Spleen (tissue), 11 donors: ENCODE results near the gene DKK3. TPM values are rescaled to one million over a fixed set of nuclear protein-coding genes. Genes with fewer than 3 reads are reported as not detected.

Experiments used
- DNase-seq: peaks from one replicate; pipeline ENCODE4 v3.0.0-alpha.2; 2020
- H3K27ac ChIP-seq, 8 donors: fragments of 200-600 bp; sonication (generic) in 7 of 8; 1 replicate in 4 of 8; 2 replicates in 4 of 8; pipeline versions ENCODE4 v1.5.0 to v1.8.0; 2016 to 2021; ENCODE audit warnings: inconsistent platforms in 4 of 8, mild to moderate bottlenecking in 4 of 8, moderate library complexity in 1 of 8
- H3K27me3 ChIP-seq, 7 donors: fragments of 200-600 bp; sonication (generic) in 6 of 7; replicated peaks in 1 of 7; 1 replicate in 4 of 7; 2 replicates in 3 of 7; pipeline versions ENCODE4 v1.5.0 to v1.8.0; 2016 to 2021; ENCODE audit warnings: inconsistent platforms in 3 of 7, mild to moderate bottlenecking in 1 of 7
- H3K36me3 ChIP-seq, 6 donors: fragments of 200-600 bp; sonication (generic) in 5 of 6; 1 replicate in 4 of 6; 2 replicates in 2 of 6; pipeline versions ENCODE4 v1.5.0 to v1.8.0; 2016 to 2021; ENCODE audit warnings: inconsistent platforms in 2 of 6
- H3K4me1 ChIP-seq, 6 donors: fragments of 200-600 bp; sonication (generic) in 5 of 6; 1 replicate in 3 of 6; 2 replicates in 3 of 6; pipeline versions ENCODE4 v1.5.0 to v1.8.0; 2016 to 2021; ENCODE audit warnings: inconsistent platforms in 3 of 6
- H3K4me3 ChIP-seq, 8 donors: fragments of 200-600 bp; sonication (generic) in 7 of 8; 1 replicate in 4 of 8; 2 replicates in 4 of 8; pipeline versions ENCODE4 v1.5.0 to v1.8.0; 2016 to 2021; ENCODE audit warnings: inconsistent platforms in 4 of 8, mild to moderate bottlenecking in 4 of 8, moderate library complexity in 2 of 8
- H3K9me3 ChIP-seq, 8 donors: fragments of 200-600 bp; sonication (generic) in 7 of 8; 1 replicate in 4 of 8; 2 replicates in 4 of 8; pipeline versions ENCODE4 v1.5.0 to v1.8.0; 2016 to 2021; ENCODE audit warnings: inconsistent platforms in 4 of 8
- POLR2A ChIP-seq, 3 donors: fragments of 450-650 bp; IDR thresholded peaks; one replicate each; pipeline ENCODE4 v1.5.1; 2017; ENCODE audit warnings: antibody characterized with exemption in 3 of 3, mild to moderate bottlenecking in 1 of 3
- POLR2AphosphoS5 ChIP-seq, 3 donors: sonication (generic); formaldehyde crosslinking; IDR thresholded peaks; one replicate each; pipeline ENCODE4 v1.5.1; 2017; ENCODE audit warnings: antibody characterized with exemption in 3 of 3
- WGBS, 5 donors: extraction: QIAGEN DNeasy Blood & Tissue Kit in 3 of 5; methylation state at CpG; one replicate each; pipeline versions ENCODE4 v1.1.5 to v1.1.7; 2013 to 2018; 5-methylcytosine and 5-hydroxymethylcytosine counted together
- intact Hi-C: fragments of 100-400 bp; cut with DNase I; formaldehyde crosslinking; loops from one replicate; pipeline ENCODE4 v1.15.0; 2023; ENCODE audit warnings: low total_unique reads
- polyA plus RNA-seq, 3 donors: library from polyadenylated mRNA; stranded (reverse); fragments of 200-250 nt; gene quantifications; one replicate each; pipeline ENCODE4 v1.2.1, GENCODE V29; 2013
- total RNA-seq, 7 donors: library from RNA; depleted of rRNA in 3 of 7; stranded (reverse); fragments of >200 nt in 3 of 7; fragmentation: NEBNext Ultra II Directional in 4 of 7; extraction: Animal tissue kit (Norgen Biotek cat#: 25700) in 4 of 7; gene quantifications; one replicate each; pipeline versions ENCODE4 v1.1.0 to v1.2.1, GENCODE V29; 2016 to 2021
- TF ChIP-seq, protein P1 (sequence below), 11 experiments: fragments of 200-600 bp in 7 of 11; fragments of 450-650 bp in 4 of 11; sonication (generic) in 4 of 11; IDR thresholded peaks in 8 of 11; conservative IDR thresholded peaks in 3 of 11; 1 replicate in 7 of 11; 2 replicates in 4 of 11; pipeline versions ENCODE4 v1.4.0 to v1.8.0; 2016 to 2021; ENCODE audit warnings: antibody characterized with exemption in 11 of 11, inconsistent platforms in 4 of 11, mild to moderate bottlenecking in 1 of 11
- donor health status: healthy with polysubstance abuse.
- donor health status: DM: no; HTN: no; CAD: no; lungs with moderate emphysema.
- donor health status: DM: no; HTN: no; CAD: no.
- donor health status: Bipolar disorder and iron deficiency.
- donor health status: healthy.
- donor health status: DM: no; HTN: no; CAD: no.
- donor health status: DM: yes; HTN: yes; CAD: no.

DKK3 gene
- total and polyA plus RNA-seq, 10 donors, result 8.6 to 111 (median 45.9) TPM

DNA sequence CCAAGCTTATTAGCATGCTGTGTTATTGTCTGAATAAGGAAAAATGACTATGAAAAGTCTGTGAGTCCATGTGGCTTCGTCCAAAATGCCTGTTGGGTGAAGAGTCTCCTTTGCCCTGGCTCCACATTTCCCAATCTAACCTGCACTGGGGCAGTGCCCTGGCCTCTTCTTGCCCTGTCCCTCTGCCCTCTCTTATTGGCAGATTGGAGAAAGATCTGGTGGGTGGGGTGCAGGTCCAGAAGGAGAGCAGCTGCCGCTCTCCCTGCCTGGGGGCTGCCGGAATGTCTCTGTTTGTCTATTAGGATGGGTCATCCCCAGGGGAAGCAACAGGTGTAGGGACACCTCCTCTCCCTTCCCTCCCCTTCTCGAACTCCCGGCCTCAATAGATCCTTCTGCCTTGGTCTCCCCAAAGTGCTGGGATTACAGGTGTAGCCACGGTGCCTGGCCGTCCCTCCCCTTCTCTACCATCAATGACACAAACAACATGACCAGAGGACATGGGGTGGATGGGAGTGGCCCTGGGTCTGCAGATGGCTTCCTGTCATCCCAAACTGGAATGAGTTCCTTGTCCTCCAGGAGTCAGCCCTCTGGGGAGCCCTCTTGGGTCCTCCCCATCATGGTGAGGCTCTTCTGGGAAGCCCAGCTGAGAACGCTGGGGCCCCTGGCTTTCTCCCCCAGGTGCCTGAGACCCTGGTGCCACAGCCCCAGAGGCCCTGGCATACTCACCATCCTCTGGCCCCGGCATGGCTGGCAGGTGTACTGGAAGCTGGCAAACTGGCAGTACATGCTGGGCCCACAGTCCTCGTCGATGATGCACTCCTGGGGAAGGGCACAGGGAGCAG lies 40.5 kb downstream of the DKK3 start:
- no peaks in the 10 kb centered on the region for H3K9me3 ChIP-seq
- no peak overlapping the region for H3K27ac ChIP-seq
- TF ChIP-seq POLR2AphosphoS5 (IDR thresholded peaks at IDR 0.05) (no peak), POLR2A (IDR thresholded peaks at IDR 0.05) (no peak)
- TF ChIP-seq, protein P1, sequence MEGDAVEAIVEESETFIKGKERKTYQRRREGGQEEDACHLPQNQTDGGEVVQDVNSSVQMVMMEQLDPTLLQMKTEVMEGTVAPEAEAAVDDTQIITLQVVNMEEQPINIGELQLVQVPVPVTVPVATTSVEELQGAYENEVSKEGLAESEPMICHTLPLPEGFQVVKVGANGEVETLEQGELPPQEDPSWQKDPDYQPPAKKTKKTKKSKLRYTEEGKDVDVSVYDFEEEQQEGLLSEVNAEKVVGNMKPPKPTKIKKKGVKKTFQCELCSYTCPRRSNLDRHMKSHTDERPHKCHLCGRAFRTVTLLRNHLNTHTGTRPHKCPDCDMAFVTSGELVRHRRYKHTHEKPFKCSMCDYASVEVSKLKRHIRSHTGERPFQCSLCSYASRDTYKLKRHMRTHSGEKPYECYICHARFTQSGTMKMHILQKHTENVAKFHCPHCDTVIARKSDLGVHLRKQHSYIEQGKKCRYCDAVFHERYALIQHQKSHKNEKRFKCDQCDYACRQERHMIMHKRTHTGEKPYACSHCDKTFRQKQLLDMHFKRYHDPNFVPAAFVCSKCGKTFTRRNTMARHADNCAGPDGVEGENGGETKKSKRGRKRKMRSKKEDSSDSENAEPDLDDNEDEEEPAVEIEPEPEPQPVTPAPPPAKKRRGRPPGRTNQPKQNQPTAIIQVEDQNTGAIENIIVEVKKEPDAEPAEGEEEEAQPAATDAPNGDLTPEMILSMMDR (IDR thresholded peaks at IDR 0.05 in 8 of 11, conservative IDR thresholded peaks at IDR 0.05 in 3 of 11), result no peak
- peaks cover 0 to 10% (median 0%) of the 10 kb centered on the region in 7 donors for H3K27me3 ChIP-seq
- no peak overlapping the region for H3K4me3 ChIP-seq
- H3K36me3 ChIP-seq, result no peaks in the 10 kb centered on the region
- DNase-seq, result peak; percentile 45
- peaks cover 0 to 7% (median under 1%) of the 10 kb centered on the region in 6 donors for H3K4me1 ChIP-seq
- intact Hi-C loops, result no loop called here
- 86 to 95% (median 91%) methylated on average over 8 to 11 of the region's 11 CpGs for WGBS, 5 donors

DNA sequence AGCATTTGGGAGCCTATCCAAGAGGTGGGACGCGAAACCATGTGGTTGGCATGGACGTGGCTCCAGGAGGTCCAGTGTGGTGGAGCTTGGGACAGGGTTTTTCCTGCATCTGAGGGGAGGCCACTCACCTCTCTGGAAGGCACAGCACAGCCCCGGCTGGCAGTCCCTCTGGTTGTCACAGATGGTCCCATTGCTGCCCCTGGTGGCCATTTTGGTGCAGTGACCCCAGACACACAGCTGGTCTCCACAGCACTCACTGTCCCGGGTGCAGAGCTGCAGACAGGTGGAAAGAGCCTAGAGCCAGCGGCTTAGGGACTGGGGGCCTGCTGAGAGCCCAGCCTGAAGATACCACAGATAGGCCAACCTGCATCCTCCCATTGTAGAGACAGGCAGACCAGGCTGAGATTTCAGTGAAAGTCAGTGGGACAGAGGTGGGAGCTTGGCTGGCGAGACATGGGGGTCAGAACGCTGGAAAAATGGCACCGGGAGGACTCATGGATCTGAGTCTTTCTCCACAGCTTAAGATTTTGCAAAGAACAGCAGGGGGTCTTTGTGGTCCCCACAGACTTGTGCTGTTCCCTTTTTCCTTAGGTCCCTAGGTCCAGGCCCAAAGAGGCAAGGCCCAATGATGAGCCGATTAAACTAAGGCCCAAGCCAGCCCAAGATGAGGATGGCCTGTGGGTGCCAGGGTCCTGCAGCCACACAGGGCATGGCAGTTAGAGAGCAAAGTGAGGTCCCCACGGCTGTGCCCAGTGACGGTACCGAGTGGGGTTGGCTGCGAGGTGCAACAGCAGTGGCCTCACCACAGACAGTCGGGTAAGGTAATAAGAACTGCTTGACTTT lies 41.4 kb downstream of the DKK3 start:
- no peak overlapping the region for H3K4me3 ChIP-seq
- H3K36me3 ChIP-seq, result no peaks in the 10 kb centered on the region
- no peaks in the 10 kb centered on the region for H3K4me1 ChIP-seq
- DNase-seq, result peak; percentile 86
- H3K9me3 ChIP-seq, result no peaks in the 10 kb centered on the region
- no peak overlapping the region for H3K27ac ChIP-seq
- peaks cover 0 to 10% (median 0%) of the 10 kb centered on the region in 7 donors for H3K27me3 ChIP-seq
- intact Hi-C loops, result no loop called here
- 62 to 76% (median 70%) methylated on average over 15 of the region's 15 CpGs for WGBS, 5 donors
- TF ChIP-seq, protein P1 (IDR thresholded peaks at IDR 0.05 in 8 of 11, conservative IDR thresholded peaks at IDR 0.05 in 3 of 11), result peak in 10 of 11 experiments; percentile 26 to 85 (median 72)
- TF ChIP-seq POLR2AphosphoS5 (IDR thresholded peaks at IDR 0.05) (peak in 1 of 3 donors; percentile 14), POLR2A (IDR thresholded peaks at IDR 0.05) (no peak)

DNA sequence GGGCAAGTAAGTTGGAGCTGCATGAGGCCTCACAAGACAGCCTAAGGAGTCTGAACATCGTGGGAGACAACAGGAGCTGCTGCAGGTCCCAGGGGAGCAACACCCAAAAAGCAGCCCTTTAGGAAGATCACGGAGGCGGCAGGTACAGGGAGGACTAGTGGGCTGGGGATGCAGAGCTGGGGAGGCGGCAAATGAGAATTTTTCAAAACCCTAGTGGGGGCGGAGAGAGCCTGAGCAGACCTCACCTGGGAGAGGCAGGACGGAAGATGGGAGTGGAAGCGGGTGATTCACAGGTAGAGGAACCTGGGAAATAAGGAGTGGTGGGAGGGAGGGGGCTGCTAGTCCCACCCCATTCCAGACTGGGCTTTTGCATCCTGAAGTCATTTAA lies 42.1 kb downstream of the DKK3 start:
- H3K4me1 ChIP-seq, result peaks cover 0 to 1% (median 0%) of the 10 kb centered on the region in 6 donors
- peak; percentile 51 for DNase-seq
- TF ChIP-seq POLR2AphosphoS5 (IDR thresholded peaks at IDR 0.05) (no peak), POLR2A (IDR thresholded peaks at IDR 0.05) (no peak)
- TF ChIP-seq, protein P1 (IDR thresholded peaks at IDR 0.05 in 8 of 11, conservative IDR thresholded peaks at IDR 0.05 in 3 of 11), result no peak
- WGBS, 5 donors, result 89 to 95% (median 92%) methylated on average over 7 of the region's 7 CpGs
- H3K36me3 ChIP-seq, result no peaks in the 10 kb centered on the region
- peaks cover 0 to 10% (median 0%) of the 10 kb centered on the region in 7 donors for H3K27me3 ChIP-seq
- H3K9me3 ChIP-seq, result no peaks in the 10 kb centered on the region
- H3K4me3 ChIP-seq, result no peak overlapping the region
- intact Hi-C loops, result no loop called here
- no peak overlapping the region for H3K27ac ChIP-seq
